ENCODE results near the gene FAM120A. TPM values are rescaled to one million over a fixed set of nuclear protein-coding genes. Genes with fewer than 3 reads are reported as not detected.

The FAM120A gene
- total and polyA plus RNA-seq, 9 of the 15 experiments (the other 6 are each of a cell fraction or from before 2014, with no cell fraction given): 8.7 to 71.0 (median 42.2) TPM

GRCh38 chr9:93450945-93451815 is at the start of gene FAM120A (continued):
- TF ChIP-seq TAL1 (IDR thresholded peaks at IDR 0.05): no peak
- no peak for TF ChIP-seq HBP1 (CRISPR knock-in tag; IDR thresholded peaks at IDR 0.05)
- TF ChIP-seq, protein P1, sequence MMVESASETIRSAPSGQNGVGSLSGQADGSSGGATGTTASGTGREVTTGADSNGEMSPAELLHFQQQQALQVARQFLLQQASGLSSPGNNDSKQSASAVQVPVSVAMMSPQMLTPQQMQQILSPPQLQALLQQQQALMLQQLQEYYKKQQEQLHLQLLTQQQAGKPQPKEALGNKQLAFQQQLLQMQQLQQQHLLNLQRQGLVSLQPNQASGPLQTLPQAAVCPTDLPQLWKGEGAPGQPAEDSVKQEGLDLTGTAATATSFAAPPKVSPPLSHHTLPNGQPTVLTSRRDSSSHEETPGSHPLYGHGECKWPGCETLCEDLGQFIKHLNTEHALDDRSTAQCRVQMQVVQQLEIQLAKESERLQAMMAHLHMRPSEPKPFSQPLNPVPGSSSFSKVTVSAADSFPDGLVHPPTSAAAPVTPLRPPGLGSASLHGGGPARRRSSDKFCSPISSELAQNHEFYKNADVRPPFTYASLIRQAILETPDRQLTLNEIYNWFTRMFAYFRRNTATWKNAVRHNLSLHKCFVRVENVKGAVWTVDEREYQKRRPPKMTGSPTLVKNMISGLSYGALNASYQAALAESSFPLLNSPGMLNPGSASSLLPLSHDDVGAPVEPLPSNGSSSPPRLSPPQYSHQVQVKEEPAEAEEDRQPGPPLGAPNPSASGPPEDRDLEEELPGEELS (CRISPR knock-in tag; IDR thresholded peaks at IDR 0.05; ENCODE audit: borderline replicate concordance): 0 out of 2 replicates have a peak, but pooled peaks have one; percentile 81
- TF ChIP-seq ZNF639 (CRISPR knock-in tag; conservative IDR thresholded peaks at IDR 0.05 in 1 of 2, IDR thresholded peaks at IDR 0.05 in 1 of 2): peak in 1 of 2 experiments; percentile 98; a peak in 2 of 4 replicates
- peak; percentile 48 for TF ChIP-seq TBP (optimal IDR thresholded peaks at IDR 0.05; ENCODE audit: low read depth, low read length)
- TF ChIP-seq U2AF1 (optimal IDR thresholded peaks at IDR 0.05; ENCODE audit: low read depth, low read length): peak; percentile 48
- no peak for TF ChIP-seq ATF7 (IDR thresholded peaks at IDR 0.05)
- TF ChIP-seq, protein P2, sequence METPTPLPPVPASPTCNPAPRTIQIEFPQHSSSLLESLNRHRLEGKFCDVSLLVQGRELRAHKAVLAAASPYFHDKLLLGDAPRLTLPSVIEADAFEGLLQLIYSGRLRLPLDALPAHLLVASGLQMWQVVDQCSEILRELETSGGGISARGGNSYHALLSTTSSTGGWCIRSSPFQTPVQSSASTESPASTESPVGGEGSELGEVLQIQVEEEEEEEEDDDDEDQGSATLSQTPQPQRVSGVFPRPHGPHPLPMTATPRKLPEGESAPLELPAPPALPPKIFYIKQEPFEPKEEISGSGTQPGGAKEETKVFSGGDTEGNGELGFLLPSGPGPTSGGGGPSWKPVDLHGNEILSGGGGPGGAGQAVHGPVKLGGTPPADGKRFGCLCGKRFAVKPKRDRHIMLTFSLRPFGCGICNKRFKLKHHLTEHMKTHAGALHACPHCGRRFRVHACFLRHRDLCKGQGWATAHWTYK (CRISPR knock-in tag; IDR thresholded peaks at IDR 0.05): 0 out of 2 replicates have a peak, but pooled peaks have one; percentile 68
- no peak for TF ChIP-seq PHF21A (IDR thresholded peaks at IDR 0.05; ENCODE audit: borderline replicate concordance, low read depth)
- TF ChIP-seq NFXL1 (CRISPR knock-in tag; IDR thresholded peaks at IDR 0.05): no peak
- TF ChIP-seq ZBTB17 (CRISPR knock-in tag; IDR thresholded peaks at IDR 0.05): peak; percentile 57; the same call in 1 of the 2 replicates
- TF ChIP-seq NR2F6 (CRISPR knock-in tag; IDR thresholded peaks at IDR 0.05): no peak
- TF ChIP-seq CLOCK (CRISPR knock-in tag; IDR thresholded peaks at IDR 0.05; ENCODE audit: borderline replicate concordance): no peak
- TF ChIP-seq MLX (CRISPR knock-in tag; conservative IDR thresholded peaks at IDR 0.05): peak in 1 of 2 experiments; percentile 67; a peak in 1 of 4 replicates
- no peak for TF ChIP-seq HMG20A (CRISPR knock-in tag; conservative IDR thresholded peaks at IDR 0.05)
- peak; percentile 91 for TF ChIP-seq SMAD4 (CRISPR knock-in tag; conservative IDR thresholded peaks at IDR 0.05)
